HCT116 (cell line): ENCODE results near the gene ISCU. TPM values are rescaled to one million over a fixed set of nuclear protein-coding genes. Genes with fewer than 3 reads are reported as not detected.

Experiments used
- ATAC-seq: fragments of 200-7000 bp; cut with Tn5 transposase; 2 replicates; pipeline ENCODE4 v1.9.1; 2020; ENCODE audit warnings: mild to moderate bottlenecking, moderate library complexity
- BruUV-seq: library from RNA; stranded (reverse); fragments of 400-500 nt; replicated peaks from 2 replicates; lab custom pipeline; 2021; lab: Mats Ljungman, UMichigan
- CTCF ChIA-PET: fragments of 300-600 bp; sonication (Branson Sonifier 250); formaldehyde crosslinking; loops from one replicate; lab custom pipeline; 2021; ENCODE audit warnings: antibody characterized with exemption; lab: Charles Lee
- POLR2A ChIA-PET: fragments of 300-600, 350-600 bp; sonication (Branson Sonifier 250); formaldehyde crosslinking; loops from one replicate; lab custom pipeline; 2021; ENCODE audit warnings: antibody characterized with exemption; lab: Charles Lee
- RAD21 ChIA-PET, 2 experiments: fragments of 300-600 bp; sonication (Branson Sonifier 250); formaldehyde crosslinking; loops; one replicate each; lab custom pipeline; 2023; ENCODE audit warnings: low total read pairs in 2 of 2; ENCODE audit not compliant: uncharacterized antibody in 2 of 2, unreplicated experiment in 2 of 2, low non-redundant PET in 1 of 2; lab: Charles Lee
- DNase-seq: peaks from one replicate; pipeline ENCODE4 v3.0.0-alpha.2; 2010; ENCODE audit warnings: low read depth, low spot score
- H2AFZ ChIP-seq: fragments of 200-600 bp; shearing (Covaris generic), sonication (generic); 2 replicates; pipeline ENCODE4 v1.6.1; 2017; ENCODE audit warnings: low read depth, mixed run types, mixed read lengths, antibody characterized with exemption, low read length; ENCODE audit not compliant: poor library complexity, severe bottlenecking
- H3K27ac ChIP-seq: 2 replicates; pipeline ENCODE4 v1.5.1; 2012; ENCODE audit warnings: low read depth, low read length
- H3K27me3 ChIP-seq: fragments of 200-600 bp; sonication (generic); 2 replicates; pipeline ENCODE4 v1.6.1; 2016; ENCODE audit warnings: mixed run types, low read length, mixed read lengths; ENCODE audit not compliant: insufficient read depth
- H3K36me3 ChIP-seq, 2 experiments: fragments of 200-500 bp in 1 of 2; fragments of 200-600 bp in 1 of 2; sonication (Bioruptor generic) in 1 of 2; sonication (generic) in 1 of 2; 2 replicates each; pipeline versions ENCODE4 v1.5.1 to v1.6.1; 2014 to 2016; ENCODE audit warnings: low read length in 2 of 2, inconsistent platforms in 1 of 2, mixed read lengths in 1 of 2, mixed run types in 1 of 2; ENCODE audit not compliant: insufficient read depth in 2 of 2, control insufficient read depth in 1 of 2
- H3K4me1 ChIP-seq, 2 experiments: fragments of 200-600 bp in 1 of 2; sonication (generic) in 1 of 2; 2 replicates each; pipeline versions ENCODE4 v1.5.1 to v1.6.1; 2012 to 2017; ENCODE audit warnings: low read length in 2 of 2, inconsistent platforms in 1 of 2, mild to moderate bottlenecking in 1 of 2, mixed read lengths in 1 of 2, mixed run types in 1 of 2, moderate library complexity in 1 of 2; ENCODE audit not compliant: insufficient read depth in 2 of 2, control insufficient read depth in 1 of 2
- H3K4me2 ChIP-seq: fragments of 200-600 bp; sonication (generic); 2 replicates; pipeline ENCODE4 v1.6.1; 2017; ENCODE audit warnings: mixed run types, low read length, mixed read lengths
- H3K4me3 ChIP-seq, 2 experiments: fragments of 200-600 bp in 1 of 2; sonication (generic) in 1 of 2; replicated peaks in 1 of 2; 2 replicates each; pipeline ENCODE4 v1.5.1; 2011 to 2016; ENCODE audit warnings: low read length in 2 of 2, control low read depth in 1 of 2, low read depth in 1 of 2, mild to moderate bottlenecking in 1 of 2, mixed read lengths in 1 of 2, mixed run types in 1 of 2
- H3K79me2 ChIP-seq: fragments of 200-600 bp; sonication (generic); 2 replicates; pipeline ENCODE4 v1.6.1; 2017; ENCODE audit warnings: mild to moderate bottlenecking, mixed run types, low read length, moderate library complexity, mixed read lengths; ENCODE audit not compliant: insufficient read depth
- H3K9ac ChIP-seq: fragments of 200-600 bp; sonication (generic); 2 replicates; pipeline ENCODE4 v1.6.1; 2016; ENCODE audit warnings: low read length, mixed read lengths
- H3K9me2 ChIP-seq: fragments of 200-600 bp; sonication (generic), shearing (Covaris generic); 2 replicates; pipeline ENCODE4 v1.6.1; 2017; ENCODE audit warnings: mixed run types, mild to moderate bottlenecking, moderate library complexity; ENCODE audit not compliant: insufficient read depth
- H3K9me3 ChIP-seq, 2 experiments: fragments of 200-500 bp in 1 of 2; fragments of 200-600 bp in 1 of 2; sonication (Bioruptor generic) in 1 of 2; sonication (generic) in 1 of 2; 2 replicates each; pipeline ENCODE4 v1.6.1; 2014 to 2017; ENCODE audit warnings: low read length in 2 of 2, mixed read lengths in 2 of 2, inconsistent platforms in 1 of 2, low read depth in 1 of 2, mild to moderate bottlenecking in 1 of 2, mixed run types in 1 of 2, moderate library complexity in 1 of 2; ENCODE audit not compliant: control insufficient read depth in 1 of 2, insufficient read depth in 1 of 2
- H4K20me1 ChIP-seq: fragments of 200-600 bp; sonication (generic), shearing (Covaris generic); 2 replicates; pipeline ENCODE4 v1.6.1; 2017; ENCODE audit warnings: mixed run types, mild to moderate bottlenecking, moderate library complexity; ENCODE audit not compliant: insufficient read depth
- CBX3 ChIP-seq: IDR thresholded peaks from 2 replicates; pipeline ENCODE4 v1.6.1; 2012; ENCODE audit warnings: low read depth
- CEBPB ChIP-seq: IDR thresholded peaks from 2 replicates; pipeline ENCODE4 v1.6.1; 2012; ENCODE audit warnings: low read depth
- EGR1 ChIP-seq: IDR thresholded peaks from 2 replicates; pipeline ENCODE4 v1.6.1; 2012; ENCODE audit warnings: low read depth
- ELF1 ChIP-seq: IDR thresholded peaks from 2 replicates; pipeline ENCODE4 v1.6.1; 2012; ENCODE audit warnings: low read depth, borderline replicate concordance
- EZH2 ChIP-seq: fragments of 200-600 bp; sonication (generic); IDR thresholded peaks from 2 replicates; pipeline ENCODE4 v1.6.1; 2017; ENCODE audit warnings: antibody characterized with exemption, mixed run types
- EZH2phosphoT487 ChIP-seq: fragments of 200-600 bp; IDR thresholded peaks from 2 replicates; pipeline ENCODE4 v1.6.1; 2018; ENCODE audit warnings: antibody characterized with exemption, borderline replicate concordance
- JUND ChIP-seq: IDR thresholded peaks from 2 replicates; pipeline ENCODE4 v1.6.1; 2012
- MAX ChIP-seq: IDR thresholded peaks from 2 replicates; pipeline ENCODE4 v1.6.1; 2012
- POLR2A ChIP-seq: IDR thresholded peaks from 2 replicates; pipeline ENCODE4 v1.7.0; 2011; ENCODE audit warnings: borderline replicate concordance; ENCODE audit not compliant: insufficient read depth, insufficient read length; ENCODE audit errors: extremely low read depth
- POLR2AphosphoS5 ChIP-seq: IDR thresholded peaks from 2 replicates; pipeline ENCODE4 v1.6.1; 2011; ENCODE audit warnings: mild to moderate bottlenecking, low read depth, low read length, moderate library complexity
- RAD21 ChIP-seq: IDR thresholded peaks from 2 replicates; pipeline ENCODE4 v1.6.1; 2012; ENCODE audit warnings: low read depth, mild to moderate bottlenecking
- SIN3A ChIP-seq: IDR thresholded peaks from 2 replicates; pipeline ENCODE4 v1.6.1; 2012; ENCODE audit warnings: low read depth
- SP1 ChIP-seq: IDR thresholded peaks from 2 replicates; pipeline ENCODE4 v1.6.1; 2012; ENCODE audit warnings: low read depth
- SRF ChIP-seq: IDR thresholded peaks from 2 replicates; pipeline ENCODE4 v1.6.1; 2012; ENCODE audit warnings: low read depth
- YY1 ChIP-seq: IDR thresholded peaks from 2 replicates; pipeline ENCODE4 v1.6.1; 2011; ENCODE audit warnings: low read length, low read depth, moderate library complexity, mild to moderate bottlenecking; ENCODE audit not compliant: insufficient replicate concordance; ENCODE audit errors: extremely low read depth
- ZFX ChIP-seq: fragments of 450-650 bp; IDR thresholded peaks from 2 replicates; pipeline ENCODE4 v1.6.1; 2017
- ZNF274 ChIP-seq: fragments of 200-500 bp; sonication (Bioruptor generic); IDR thresholded peaks from 2 replicates; pipeline ENCODE4 v1.6.1; 2014; ENCODE audit warnings: mild to moderate bottlenecking, low read depth, low read length, inconsistent platforms
- intact Hi-C: fragments of 100-400 bp; cut with micrococcal nuclease; formaldehyde crosslinking; loops from 2 replicates; pipeline ENCODE4 v1.10.0; 2022
- total RNA-seq: library from RNA; stranded (reverse); gene quantifications from one replicate; pipeline ENCODE4 v1.2.1, GENCODE V29; 2021; ENCODE audit not compliant: unreplicated experiment
- TF ChIP-seq, protein P1 (sequence below), 3 experiments: fragments of 200-600 bp in 1 of 3; sonication (generic) in 1 of 3; IDR thresholded peaks in 2 of 3; conservative IDR thresholded peaks in 1 of 3; 2 replicates each; pipeline ENCODE4 v1.5.1; 2012 to 2017; ENCODE audit warnings: low read depth in 2 of 3, low read length in 2 of 3, antibody characterized with exemption in 1 of 3, borderline replicate concordance in 1 of 3, control low read depth in 1 of 3, mild to moderate bottlenecking in 1 of 3, mixed read lengths in 1 of 3, mixed run types in 1 of 3, moderate library complexity in 1 of 3; ENCODE audit not compliant: insufficient read depth in 1 of 3

Gene ISCU
- total RNA-seq, 1 experiment from 2014 or later = 89.6 TPM

- H3K9me3 ChIP-seq = no peaks in the 10 kb centered on the region
- no peak overlapping the region for H3K9ac ChIP-seq
- no peak for DNase-seq
- ChIA-PET POLR2A (no interaction called here), RAD21 (no interaction called here)
- no peak overlapping the region for H2AFZ ChIP-seq
- TF ChIP-seq SIN3A (no peak), ZNF274 (no peak), POLR2AphosphoS5 (no peak), EZH2 (no peak), EGR1 (no peak), SP1 (no peak), RAD21 (no peak)
- TF ChIP-seq, all 23 proteins: peak for 0
- CTCF ChIA-PET = no interaction called here
- Histone ChIP-seq H4K20me1 (no peaks in the 10 kb centered on the region), H3K27me3 (no peaks in the 10 kb centered on the region), H3K27ac (no peak overlapping the region), H3K9me2 (no peaks in the 10 kb centered on the region), H3K79me2 (peaks cover 49% of the 10 kb centered on the region), H3K4me1 (no peaks in the 10 kb centered on the region), H3K4me3 (no peak overlapping the region), H3K4me2 (no peak overlapping the region), H3K36me3 (peaks cover 58 to 68% of the 10 kb centered on the region in 2 experiments; a peak in 3 of 4 replicates)
- intact Hi-C loops = no loop called here
- no peak for ATAC-seq
- no TSS peak for BruUV-seq
Observed at GRCh38 chr12:108530161-108530560, 32.2 kb upstream of the ISCU start.

GRCh38 chr12:108531929-108532848 is 30.2 kb upstream of the ISCU start:
- Histone ChIP-seq H4K20me1 (no peaks in the 10 kb centered on the region), H3K4me2 (no peak overlapping the region), H3K79me2 (peaks cover 58% of the 10 kb centered on the region), H3K27me3 (no peaks in the 10 kb centered on the region), H3K27ac (no peak overlapping the region), H3K4me3 (no peak overlapping the region), H3K9me3 (no peaks in the 10 kb centered on the region), H2AFZ (no peak overlapping the region), H3K9me2 (no peaks in the 10 kb centered on the region), H3K9ac (no peak overlapping the region), H3K36me3 (peaks cover 62 to 70% of the 10 kb centered on the region in 2 experiments; a peak in 3 of 4 replicates), H3K4me1 (no peaks in the 10 kb centered on the region)
- no peak for DNase-seq
- ChIA-PET RAD21 (no interaction called here), CTCF (no interaction called here), POLR2A (no interaction called here)
- intact Hi-C loops = no loop called here
- no TSS peak for BruUV-seq
- ATAC-seq = no peak
- TF ChIP-seq MAX (no peak), EGR1 (no peak), YY1 (no peak), ZNF274 (no peak), ELF1 (no peak), CEBPB (no peak), JUND (no peak), POLR2A (no peak), EZH2phosphoT487 (no peak), ZFX (no peak), RAD21 (no peak), SRF (no peak), CBX3 (no peak), SP1 (no peak), EZH2 (no peak)
- TF ChIP-seq, protein P1, sequence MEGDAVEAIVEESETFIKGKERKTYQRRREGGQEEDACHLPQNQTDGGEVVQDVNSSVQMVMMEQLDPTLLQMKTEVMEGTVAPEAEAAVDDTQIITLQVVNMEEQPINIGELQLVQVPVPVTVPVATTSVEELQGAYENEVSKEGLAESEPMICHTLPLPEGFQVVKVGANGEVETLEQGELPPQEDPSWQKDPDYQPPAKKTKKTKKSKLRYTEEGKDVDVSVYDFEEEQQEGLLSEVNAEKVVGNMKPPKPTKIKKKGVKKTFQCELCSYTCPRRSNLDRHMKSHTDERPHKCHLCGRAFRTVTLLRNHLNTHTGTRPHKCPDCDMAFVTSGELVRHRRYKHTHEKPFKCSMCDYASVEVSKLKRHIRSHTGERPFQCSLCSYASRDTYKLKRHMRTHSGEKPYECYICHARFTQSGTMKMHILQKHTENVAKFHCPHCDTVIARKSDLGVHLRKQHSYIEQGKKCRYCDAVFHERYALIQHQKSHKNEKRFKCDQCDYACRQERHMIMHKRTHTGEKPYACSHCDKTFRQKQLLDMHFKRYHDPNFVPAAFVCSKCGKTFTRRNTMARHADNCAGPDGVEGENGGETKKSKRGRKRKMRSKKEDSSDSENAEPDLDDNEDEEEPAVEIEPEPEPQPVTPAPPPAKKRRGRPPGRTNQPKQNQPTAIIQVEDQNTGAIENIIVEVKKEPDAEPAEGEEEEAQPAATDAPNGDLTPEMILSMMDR (IDR thresholded peaks at IDR 0.05 in 2 of 3, conservative IDR thresholded peaks at IDR 0.05 in 1 of 3; ENCODE audit: borderline replicate concordance in 1 of 3, insufficient read depth in 1 of 3, low read depth in 2 of 3, low read length in 2 of 3) = no peak
